Tibial nerve (tissue), 4 donors: ENCODE measurements around the gene LRRC4B.

Experiments
- EP300 ChIP-seq, 2 donors: sonication (generic); formaldehyde crosslinking; IDR thresholded peaks; one replicate each; pipeline ENCODE4 v1.6.1; 2017; ENCODE audit warnings: antibody characterized with exemption in 2 of 2, mild to moderate bottlenecking in 1 of 2
- TF ChIP-seq, protein P1 (sequence below), 5 experiments: fragments of 200-600 bp in 3 of 5; fragments of 450-650 bp in 2 of 5; sonication (generic) in 3 of 5; IDR thresholded peaks; one replicate each; pipeline ENCODE4 v1.5.1; 2016 to 2019; ENCODE audit warnings: antibody characterized with exemption in 5 of 5, mild to moderate bottlenecking in 3 of 5, moderate library complexity in 2 of 5

DNA sequence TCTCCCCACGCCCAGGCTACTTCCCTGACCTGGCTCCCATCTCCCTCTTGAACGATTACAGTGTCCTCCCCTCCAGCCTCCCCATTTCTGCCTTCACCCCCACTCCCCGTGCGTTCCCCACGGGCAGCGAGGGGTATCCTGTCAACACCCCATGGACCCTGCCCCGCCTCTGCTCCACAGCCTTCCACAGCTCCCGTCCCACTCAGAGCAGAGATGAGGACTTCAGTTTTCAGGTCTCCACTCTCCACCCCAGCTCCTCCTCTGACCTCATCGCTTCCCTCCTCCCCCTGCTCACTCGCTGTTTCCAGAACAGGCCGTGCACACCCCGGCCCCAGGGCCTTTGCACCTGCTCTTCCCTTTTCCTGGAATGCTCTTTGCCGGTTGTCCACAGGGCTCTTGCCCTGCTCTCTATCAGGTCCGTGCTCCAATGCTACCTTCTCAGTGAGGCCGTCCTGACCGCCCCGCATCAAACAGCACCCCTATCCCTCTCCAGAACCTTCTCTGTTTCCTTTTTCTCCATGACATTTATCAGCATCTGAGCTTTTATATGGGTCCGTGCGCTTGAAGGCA is 15.0 kb downstream of the LRRC4B start:
- TF ChIP-seq, protein P1, sequence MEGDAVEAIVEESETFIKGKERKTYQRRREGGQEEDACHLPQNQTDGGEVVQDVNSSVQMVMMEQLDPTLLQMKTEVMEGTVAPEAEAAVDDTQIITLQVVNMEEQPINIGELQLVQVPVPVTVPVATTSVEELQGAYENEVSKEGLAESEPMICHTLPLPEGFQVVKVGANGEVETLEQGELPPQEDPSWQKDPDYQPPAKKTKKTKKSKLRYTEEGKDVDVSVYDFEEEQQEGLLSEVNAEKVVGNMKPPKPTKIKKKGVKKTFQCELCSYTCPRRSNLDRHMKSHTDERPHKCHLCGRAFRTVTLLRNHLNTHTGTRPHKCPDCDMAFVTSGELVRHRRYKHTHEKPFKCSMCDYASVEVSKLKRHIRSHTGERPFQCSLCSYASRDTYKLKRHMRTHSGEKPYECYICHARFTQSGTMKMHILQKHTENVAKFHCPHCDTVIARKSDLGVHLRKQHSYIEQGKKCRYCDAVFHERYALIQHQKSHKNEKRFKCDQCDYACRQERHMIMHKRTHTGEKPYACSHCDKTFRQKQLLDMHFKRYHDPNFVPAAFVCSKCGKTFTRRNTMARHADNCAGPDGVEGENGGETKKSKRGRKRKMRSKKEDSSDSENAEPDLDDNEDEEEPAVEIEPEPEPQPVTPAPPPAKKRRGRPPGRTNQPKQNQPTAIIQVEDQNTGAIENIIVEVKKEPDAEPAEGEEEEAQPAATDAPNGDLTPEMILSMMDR (IDR thresholded peaks at IDR 0.05), result no peak
- no peak for TF ChIP-seq EP300 (IDR thresholded peaks at IDR 0.05)
